ENCODE data around the gene OR7C1.

DNA sequence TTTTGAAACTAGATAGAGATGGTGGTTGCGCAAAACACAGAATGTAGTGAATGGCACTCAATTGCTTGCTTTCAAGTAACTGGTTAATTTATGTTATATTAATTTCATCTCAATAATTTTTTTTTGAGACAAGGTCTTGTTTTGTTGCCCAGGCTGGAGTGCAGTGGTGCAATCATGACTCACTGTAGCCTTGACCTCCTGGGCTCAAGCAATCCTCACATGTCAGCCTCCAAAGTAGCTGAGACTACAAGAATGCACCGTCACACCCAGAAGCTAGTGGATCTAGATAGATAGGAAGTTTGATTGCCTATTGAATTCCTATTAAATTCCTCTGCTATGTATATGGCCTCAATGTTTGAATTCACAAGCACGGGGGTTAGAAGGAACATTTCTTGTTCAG, 30.2 kb downstream of the OR7C1 start:
- TF ChIP-seq POLR2A (IDR thresholded peaks at IDR 0.05; ENCODE audit: low read depth) (no peak), POLR2AphosphoS5 (IDR thresholded peaks at IDR 0.05) (no peak), EP300 (IDR thresholded peaks at IDR 0.05) (no peak)
- TF ChIP-seq, protein P1, sequence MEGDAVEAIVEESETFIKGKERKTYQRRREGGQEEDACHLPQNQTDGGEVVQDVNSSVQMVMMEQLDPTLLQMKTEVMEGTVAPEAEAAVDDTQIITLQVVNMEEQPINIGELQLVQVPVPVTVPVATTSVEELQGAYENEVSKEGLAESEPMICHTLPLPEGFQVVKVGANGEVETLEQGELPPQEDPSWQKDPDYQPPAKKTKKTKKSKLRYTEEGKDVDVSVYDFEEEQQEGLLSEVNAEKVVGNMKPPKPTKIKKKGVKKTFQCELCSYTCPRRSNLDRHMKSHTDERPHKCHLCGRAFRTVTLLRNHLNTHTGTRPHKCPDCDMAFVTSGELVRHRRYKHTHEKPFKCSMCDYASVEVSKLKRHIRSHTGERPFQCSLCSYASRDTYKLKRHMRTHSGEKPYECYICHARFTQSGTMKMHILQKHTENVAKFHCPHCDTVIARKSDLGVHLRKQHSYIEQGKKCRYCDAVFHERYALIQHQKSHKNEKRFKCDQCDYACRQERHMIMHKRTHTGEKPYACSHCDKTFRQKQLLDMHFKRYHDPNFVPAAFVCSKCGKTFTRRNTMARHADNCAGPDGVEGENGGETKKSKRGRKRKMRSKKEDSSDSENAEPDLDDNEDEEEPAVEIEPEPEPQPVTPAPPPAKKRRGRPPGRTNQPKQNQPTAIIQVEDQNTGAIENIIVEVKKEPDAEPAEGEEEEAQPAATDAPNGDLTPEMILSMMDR (IDR thresholded peaks at IDR 0.05), result no peak

Measured in esophagus muscularis mucosa (tissue), 4 donors.